ENCODE data around the gene CWF19L1.
"Not testable (repeated sequence)": the region's sequence is repeated elsewhere in the genome, so short reads cannot be mapped to it uniquely, and the experiment has no call there.

GRCh38 chr10:100292300-100292699, 24.9 kb upstream of the CWF19L1 start:
- TF ChIP-seq POLR2AphosphoS5, POLR2A (IDR thresholded peaks at IDR 0.05): not testable (repeated sequence)

All from prostate gland (tissue), 1 donor.